ENCODE results near the gene ELMOD1.

DNA sequence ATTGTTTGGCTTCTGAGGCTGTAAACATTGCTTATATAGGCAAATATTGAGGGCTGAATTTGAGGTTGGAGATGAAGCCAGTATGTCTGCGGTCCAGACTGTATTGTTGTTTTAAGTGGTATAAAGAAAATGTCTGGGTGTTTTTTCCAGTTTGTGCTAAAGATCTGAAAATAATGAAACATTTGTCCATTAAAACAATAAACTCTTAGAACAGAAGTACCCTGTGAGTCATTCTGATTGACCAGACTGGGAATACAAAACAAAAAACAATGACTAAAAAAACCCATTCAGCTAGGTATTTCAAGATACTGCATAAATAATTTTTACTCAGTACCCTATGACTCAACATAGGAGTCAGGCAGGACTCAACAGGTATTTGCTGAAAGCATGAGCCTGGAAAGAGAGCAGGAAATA lies 45.8 kb upstream of the ELMOD1 start:
- TF ChIP-seq, protein P1, sequence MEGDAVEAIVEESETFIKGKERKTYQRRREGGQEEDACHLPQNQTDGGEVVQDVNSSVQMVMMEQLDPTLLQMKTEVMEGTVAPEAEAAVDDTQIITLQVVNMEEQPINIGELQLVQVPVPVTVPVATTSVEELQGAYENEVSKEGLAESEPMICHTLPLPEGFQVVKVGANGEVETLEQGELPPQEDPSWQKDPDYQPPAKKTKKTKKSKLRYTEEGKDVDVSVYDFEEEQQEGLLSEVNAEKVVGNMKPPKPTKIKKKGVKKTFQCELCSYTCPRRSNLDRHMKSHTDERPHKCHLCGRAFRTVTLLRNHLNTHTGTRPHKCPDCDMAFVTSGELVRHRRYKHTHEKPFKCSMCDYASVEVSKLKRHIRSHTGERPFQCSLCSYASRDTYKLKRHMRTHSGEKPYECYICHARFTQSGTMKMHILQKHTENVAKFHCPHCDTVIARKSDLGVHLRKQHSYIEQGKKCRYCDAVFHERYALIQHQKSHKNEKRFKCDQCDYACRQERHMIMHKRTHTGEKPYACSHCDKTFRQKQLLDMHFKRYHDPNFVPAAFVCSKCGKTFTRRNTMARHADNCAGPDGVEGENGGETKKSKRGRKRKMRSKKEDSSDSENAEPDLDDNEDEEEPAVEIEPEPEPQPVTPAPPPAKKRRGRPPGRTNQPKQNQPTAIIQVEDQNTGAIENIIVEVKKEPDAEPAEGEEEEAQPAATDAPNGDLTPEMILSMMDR (conservative IDR thresholded peaks at IDR 0.05; ENCODE audit: low read depth in 2 of 2) = no peak
- no peak for TF ChIP-seq EZH2 (IDR thresholded peaks at IDR 0.05; ENCODE audit: low read depth, unreplicated experiment)
- no peak for TF ChIP-seq POLR2AphosphoS5 (IDR thresholded peaks at IDR 0.05; ENCODE audit: low read depth)
- TF ChIP-seq, protein P2, sequence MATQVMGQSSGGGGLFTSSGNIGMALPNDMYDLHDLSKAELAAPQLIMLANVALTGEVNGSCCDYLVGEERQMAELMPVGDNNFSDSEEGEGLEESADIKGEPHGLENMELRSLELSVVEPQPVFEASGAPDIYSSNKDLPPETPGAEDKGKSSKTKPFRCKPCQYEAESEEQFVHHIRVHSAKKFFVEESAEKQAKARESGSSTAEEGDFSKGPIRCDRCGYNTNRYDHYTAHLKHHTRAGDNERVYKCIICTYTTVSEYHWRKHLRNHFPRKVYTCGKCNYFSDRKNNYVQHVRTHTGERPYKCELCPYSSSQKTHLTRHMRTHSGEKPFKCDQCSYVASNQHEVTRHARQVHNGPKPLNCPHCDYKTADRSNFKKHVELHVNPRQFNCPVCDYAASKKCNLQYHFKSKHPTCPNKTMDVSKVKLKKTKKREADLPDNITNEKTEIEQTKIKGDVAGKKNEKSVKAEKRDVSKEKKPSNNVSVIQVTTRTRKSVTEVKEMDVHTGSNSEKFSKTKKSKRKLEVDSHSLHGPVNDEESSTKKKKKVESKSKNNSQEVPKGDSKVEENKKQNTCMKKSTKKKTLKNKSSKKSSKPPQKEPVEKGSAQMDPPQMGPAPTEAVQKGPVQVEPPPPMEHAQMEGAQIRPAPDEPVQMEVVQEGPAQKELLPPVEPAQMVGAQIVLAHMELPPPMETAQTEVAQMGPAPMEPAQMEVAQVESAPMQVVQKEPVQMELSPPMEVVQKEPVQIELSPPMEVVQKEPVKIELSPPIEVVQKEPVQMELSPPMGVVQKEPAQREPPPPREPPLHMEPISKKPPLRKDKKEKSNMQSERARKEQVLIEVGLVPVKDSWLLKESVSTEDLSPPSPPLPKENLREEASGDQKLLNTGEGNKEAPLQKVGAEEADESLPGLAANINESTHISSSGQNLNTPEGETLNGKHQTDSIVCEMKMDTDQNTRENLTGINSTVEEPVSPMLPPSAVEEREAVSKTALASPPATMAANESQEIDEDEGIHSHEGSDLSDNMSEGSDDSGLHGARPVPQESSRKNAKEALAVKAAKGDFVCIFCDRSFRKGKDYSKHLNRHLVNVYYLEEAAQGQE (IDR thresholded peaks at IDR 0.05; ENCODE audit: unreplicated experiment) = no peak

Data from GM23338 (cell line).